ENCODE measurements around the gene GNRHR. TPM values are rescaled to one million over a fixed set of nuclear protein-coding genes. Genes with fewer than 3 reads are reported as not detected.
A peak's percentile ranks its signal among the peaks of the same experiment; 100 is the strongest.

The GNRHR gene
- total RNA-seq, 2 donors from 2014 or later, result not detected

DNA sequence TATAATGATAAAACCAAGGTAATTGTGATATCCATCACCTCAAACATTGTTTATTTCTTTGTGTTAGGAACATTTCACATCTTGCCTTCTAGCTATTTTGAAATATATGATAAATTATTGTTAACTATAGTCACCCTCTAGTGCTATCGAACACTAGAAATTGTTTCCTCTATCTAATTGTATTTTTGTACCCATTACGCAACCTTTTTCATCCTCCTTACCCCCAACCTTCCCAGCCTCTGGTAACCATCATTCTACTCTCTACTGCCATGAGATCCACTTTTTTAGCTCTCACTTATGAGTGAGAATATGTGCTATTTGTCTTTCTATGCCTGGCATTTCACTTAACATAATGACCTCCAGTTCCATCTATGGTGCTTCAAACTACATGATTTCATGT, 49.3 kb downstream of the GNRHR start:
- H3K27me3 Mint-ChIP-seq (ENCODE audit: low read depth), result no peaks in the 10 kb centered on the region
- H3K9me3 Mint-ChIP-seq, result peaks cover 6 to 7% of the 10 kb centered on the region in 2 donors
- ATAC-seq (replicated peaks in 1 of 2) (no peak), DNase-seq (no peak)
- H3K4me3 Mint-ChIP-seq, result peak overlapping the region in 1 of 2 donors; percentile 24
- H3K27ac Mint-ChIP-seq, result no peak overlapping the region
- peaks cover 17 to 44% of the 10 kb centered on the region in 2 donors for H3K36me3 Mint-ChIP-seq (ENCODE audit: insufficient read depth in 2 of 2)
- peaks cover 38% of the 10 kb centered on the region for H3K4me1 Mint-ChIP-seq (ENCODE audit: low read depth)

- no peaks in the 10 kb centered on the region for H3K27me3 Mint-ChIP-seq (ENCODE audit: low read depth)
- H3K9me3 Mint-ChIP-seq, result peaks cover 3 to 6% of the 10 kb centered on the region in 2 donors
- ATAC-seq (replicated peaks in 1 of 2), result no peak
- H3K4me1 Mint-ChIP-seq (ENCODE audit: low read depth), result peaks cover 57% of the 10 kb centered on the region
- H3K27ac Mint-ChIP-seq, result peak overlapping the region; percentile 83
- peaks cover 11 to 45% of the 10 kb centered on the region in 2 donors for H3K36me3 Mint-ChIP-seq (ENCODE audit: insufficient read depth in 2 of 2)
- peak overlapping the region; percentile 86 to 95 for H3K4me3 Mint-ChIP-seq
- no peak for DNase-seq
Measured at GRCh38 chr4:67702166-67702565, 52.0 kb downstream of the GNRHR start.

DNA sequence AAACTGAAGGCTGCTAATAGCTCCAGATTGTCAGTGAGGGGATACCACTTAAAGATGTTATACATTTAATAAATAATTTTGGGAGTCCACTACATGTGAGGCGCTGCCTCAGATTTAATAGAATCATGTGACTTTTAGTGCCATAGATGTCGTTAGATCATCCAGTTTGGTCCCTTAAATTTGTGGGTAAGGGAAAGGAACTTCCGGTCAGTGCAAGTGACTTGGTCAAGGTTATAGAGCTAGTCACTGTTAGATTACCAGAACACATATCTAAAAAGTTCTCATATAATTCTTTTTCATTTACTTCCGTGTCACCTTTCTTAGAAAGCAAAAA, 52.7 kb downstream of the GNRHR start:
- H3K27me3 Mint-ChIP-seq (ENCODE audit: low read depth), result no peaks in the 10 kb centered on the region
- H3K4me1 Mint-ChIP-seq (ENCODE audit: low read depth), result peaks cover 54% of the 10 kb centered on the region
- peak overlapping the region; percentile 83 for H3K27ac Mint-ChIP-seq
- peaks cover 0 to 3% of the 10 kb centered on the region in 2 donors for H3K9me3 Mint-ChIP-seq
- ATAC-seq (replicated peaks in 1 of 2), result no peak
- H3K36me3 Mint-ChIP-seq (ENCODE audit: insufficient read depth in 2 of 2), result peaks cover 6 to 40% of the 10 kb centered on the region in 2 donors
- DNase-seq, result no peak
- H3K4me3 Mint-ChIP-seq, result peak overlapping the region; percentile 86 to 95

DNA sequence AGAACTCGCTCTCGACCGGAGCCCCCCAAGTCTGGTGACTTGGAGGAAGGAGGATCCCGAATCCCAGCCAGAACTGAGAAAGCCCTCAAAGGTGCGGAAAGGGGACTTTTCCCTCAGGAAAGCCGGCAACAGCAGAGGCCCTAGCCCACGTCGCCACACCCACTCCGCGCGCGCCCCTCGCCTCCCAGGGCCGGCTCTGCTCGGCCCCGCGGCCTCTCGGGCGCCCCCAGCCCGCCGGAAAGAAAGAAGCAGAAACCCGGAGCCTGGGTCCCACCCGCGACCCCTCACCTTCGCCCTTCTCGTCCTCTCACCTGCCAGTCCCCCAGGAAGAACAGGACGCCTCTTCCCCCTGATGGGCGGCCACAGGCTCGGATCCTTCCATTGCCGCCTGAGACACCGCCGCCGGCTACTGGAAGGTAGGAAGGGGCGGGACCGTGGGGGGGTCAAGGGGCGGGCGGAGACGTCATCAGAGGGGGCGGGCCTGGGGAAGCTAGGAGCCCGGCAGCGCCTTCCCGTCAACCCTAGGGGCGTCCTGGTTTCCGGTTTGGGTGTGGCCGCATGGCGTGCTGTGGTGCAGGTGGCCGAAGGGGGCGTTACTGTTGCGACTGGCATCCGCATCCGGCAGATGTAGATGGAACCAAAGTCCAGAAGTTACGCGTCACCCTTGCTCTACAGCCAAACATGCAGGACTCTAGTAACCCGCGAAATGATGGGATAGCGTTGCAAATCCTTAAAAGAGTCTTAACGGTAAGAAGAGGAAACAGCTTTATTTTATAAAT, 53.3 kb downstream of the GNRHR start, which contains the start of gene UBA6:
Gene UBA6, minus strand, starts transcription at position 418 of the 779 bp plus-strand sequence. Its CDS starts 36 bp downstream, at position 382.
- Mint-ChIP-seq H3K27ac (peak within 1 kb of the TSS; percentile 83), H3K27me3 (ENCODE audit: low read depth) (no peaks in the 10 kb centered on the region), H3K4me3 (peak within 1 kb of the TSS; percentile 86 to 95), H3K36me3 (ENCODE audit: insufficient read depth in 2 of 2) (peaks cover 6 to 36% of the 10 kb centered on the region in 2 donors), H3K4me1 (ENCODE audit: low read depth) (peaks cover 54% of the 10 kb centered on the region), H3K9me3 (no peaks in the 10 kb centered on the region)
- ATAC-seq (replicated peaks in 1 of 2), result peak; percentile 99
- DNase-seq, result peak; percentile 97

DNA sequence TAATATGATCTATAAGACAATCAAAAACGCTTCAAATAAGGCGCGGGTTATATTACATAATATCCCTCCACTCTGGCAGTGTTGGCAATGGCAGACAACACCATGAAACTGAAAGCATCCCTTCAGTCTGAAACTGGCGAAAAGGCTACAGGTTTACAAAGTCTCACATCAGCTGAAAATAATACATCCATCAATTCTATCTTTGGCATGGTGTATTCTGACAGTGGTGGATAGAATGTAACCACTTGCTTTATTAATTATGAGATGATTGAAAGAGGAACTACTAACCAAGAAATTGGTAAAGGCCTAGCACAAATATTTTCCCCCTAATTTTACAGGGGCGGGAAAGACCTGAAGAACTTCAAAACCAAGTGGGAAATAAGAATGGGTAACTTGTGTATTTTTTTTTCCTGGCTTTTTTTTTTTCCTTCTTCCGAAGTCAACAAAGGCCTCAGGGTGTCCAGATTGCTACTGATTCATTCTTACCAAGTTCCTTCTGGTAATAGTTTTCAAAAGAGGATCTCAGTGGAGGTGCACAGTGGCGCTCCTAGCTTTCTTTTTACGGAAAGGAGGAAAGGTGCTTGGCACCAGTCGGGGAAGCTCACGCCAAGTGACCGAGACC, 54.0 kb downstream of the GNRHR start:
- Mint-ChIP-seq H3K4me1 (ENCODE audit: low read depth) (peaks cover 56% of the 10 kb centered on the region), H3K4me3 (peak overlapping the region; percentile 86 to 95), H3K36me3 (ENCODE audit: insufficient read depth in 2 of 2) (peaks cover 6 to 39% of the 10 kb centered on the region in 2 donors), H3K27ac (peak overlapping the region; percentile 83), H3K27me3 (ENCODE audit: low read depth) (no peaks in the 10 kb centered on the region), H3K9me3 (no peaks in the 10 kb centered on the region)
- DNase-seq (no peak), ATAC-seq (replicated peaks in 1 of 2) (peak in 1 of 2 donors; percentile 1)

DNA sequence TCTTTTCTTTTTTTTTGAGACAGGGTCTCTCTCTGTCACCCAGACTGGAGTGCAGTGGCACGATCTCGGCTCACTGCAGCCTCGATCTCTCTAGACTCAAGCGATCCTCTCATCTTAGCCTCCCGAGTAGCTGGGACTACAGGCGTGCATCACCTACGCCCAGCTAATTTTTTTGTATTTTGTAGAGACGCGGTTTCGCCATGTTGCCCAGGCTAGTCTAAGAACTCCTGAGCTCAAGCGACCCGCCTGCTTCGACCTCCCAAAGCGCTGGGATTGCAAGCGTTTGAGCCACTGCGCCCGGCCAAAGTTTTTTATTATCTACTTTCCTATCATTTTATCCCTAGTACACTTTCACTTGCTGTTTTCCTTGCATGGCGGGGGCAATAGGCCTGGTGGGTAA, 54.6 kb downstream of the GNRHR start:
- Mint-ChIP-seq H3K36me3 (ENCODE audit: insufficient read depth in 2 of 2) (peaks cover 9 to 39% of the 10 kb centered on the region in 2 donors), H3K27ac (peak overlapping the region; percentile 83), H3K27me3 (ENCODE audit: low read depth) (no peaks in the 10 kb centered on the region), H3K4me3 (peak overlapping the region; percentile 86 to 95), H3K4me1 (ENCODE audit: low read depth) (peaks cover 50% of the 10 kb centered on the region), H3K9me3 (peaks cover 0 to 1% of the 10 kb centered on the region in 2 donors)
- ATAC-seq (replicated peaks in 1 of 2) (no peak), DNase-seq (no peak)

- H3K27ac Mint-ChIP-seq, result no peak overlapping the region
- H3K27me3 Mint-ChIP-seq (ENCODE audit: low read depth), result no peaks in the 10 kb centered on the region
- no peak for ATAC-seq (replicated peaks in 1 of 2)
- H3K36me3 Mint-ChIP-seq (ENCODE audit: insufficient read depth in 2 of 2), result peaks cover 5 to 29% of the 10 kb centered on the region in 2 donors
- peaks cover 0 to 1% of the 10 kb centered on the region in 2 donors for H3K9me3 Mint-ChIP-seq
- no peak for DNase-seq
- peaks cover 37% of the 10 kb centered on the region for H3K4me1 Mint-ChIP-seq (ENCODE audit: low read depth)
- H3K4me3 Mint-ChIP-seq, result peak overlapping the region in 1 of 2 donors; percentile 1
Measured at GRCh38 chr4:67697860-67698687, 56.1 kb downstream of the GNRHR start.

DNA sequence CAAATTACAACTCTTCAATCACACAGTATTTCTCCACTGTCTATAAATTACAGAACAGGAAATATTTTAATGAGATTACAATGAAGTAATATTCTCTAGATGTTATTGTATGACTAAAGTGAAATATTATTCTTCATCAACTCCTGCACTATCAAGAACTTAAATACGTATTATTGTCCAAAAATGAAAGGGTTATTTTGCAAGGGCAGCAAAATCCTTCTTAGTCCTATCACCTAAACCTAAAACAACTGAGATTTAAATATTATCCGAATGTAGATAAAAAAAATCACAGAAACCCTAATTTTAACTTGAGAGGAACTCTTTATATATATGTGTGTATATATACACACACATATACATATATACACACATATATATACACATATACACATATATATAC, 58.1 kb downstream of the GNRHR start:
- Mint-ChIP-seq H3K4me3 (no peak overlapping the region), H3K4me1 (ENCODE audit: low read depth) (peaks cover 30% of the 10 kb centered on the region), H3K27ac (no peak overlapping the region), H3K36me3 (ENCODE audit: insufficient read depth in 2 of 2) (peaks cover 12 to 42% of the 10 kb centered on the region in 2 donors), H3K27me3 (ENCODE audit: low read depth) (no peaks in the 10 kb centered on the region), H3K9me3 (peaks cover 1 to 2% of the 10 kb centered on the region in 2 donors)
- DNase-seq (no peak), ATAC-seq (replicated peaks in 1 of 2) (no peak)

- peaks cover 36% of the 10 kb centered on the region for H3K4me1 Mint-ChIP-seq (ENCODE audit: low read depth)
- H3K4me3 Mint-ChIP-seq, result no peak overlapping the region
- ATAC-seq (replicated peaks in 1 of 2), result no peak
- no peaks in the 10 kb centered on the region for H3K27me3 Mint-ChIP-seq (ENCODE audit: low read depth)
- no peak for DNase-seq
- H3K27ac Mint-ChIP-seq, result no peak overlapping the region
- H3K9me3 Mint-ChIP-seq, result peaks cover 1 to 3% of the 10 kb centered on the region in 2 donors
- peaks cover 14 to 48% of the 10 kb centered on the region in 2 donors for H3K36me3 Mint-ChIP-seq (ENCODE audit: insufficient read depth in 2 of 2)
Measured at GRCh38 chr4:67694662-67695061, 59.5 kb downstream of the GNRHR start.

GRCh38 chr4:67691328-67691727, 62.9 kb downstream of the GNRHR start:
- Mint-ChIP-seq H3K27ac (no peak overlapping the region), H3K36me3 (ENCODE audit: insufficient read depth in 2 of 2) (peaks cover 16 to 44% of the 10 kb centered on the region in 2 donors), H3K4me3 (no peak overlapping the region), H3K4me1 (ENCODE audit: low read depth) (peaks cover 22% of the 10 kb centered on the region), H3K9me3 (peaks cover 1 to 3% of the 10 kb centered on the region in 2 donors), H3K27me3 (ENCODE audit: low read depth) (no peaks in the 10 kb centered on the region)
- DNase-seq, result no peak
- ATAC-seq (replicated peaks in 1 of 2), result no peak

Data from activated T-cell treated with anti-CD3 and anti-CD28 coated beads, Interleukin-2, amount 50 U/mL, for 72 hours (primary cell).